ENCODE data around the gene RAX. TPM values are rescaled to one million over a fixed set of nuclear protein-coding genes. Genes with fewer than 3 reads are reported as not detected.

RAX gene
- total and polyA plus RNA-seq, 2 of the 4 experiments (the other 2 are of a cell fraction), result not detected

GRCh38 chr18:59303006-59303405 lies 29.8 kb upstream of the RAX start:
- Histone ChIP-seq H2BK15ac (ENCODE audit: low read depth, low read length) (no peak overlapping the region), H2AFZ (replicated peaks; ENCODE audit: low read length, poor library complexity) (no peak overlapping the region), H3K4me3 (ENCODE audit: insufficient read depth, low read depth, low read length) (no peak overlapping the region), H3K36me3 (ENCODE audit: control insufficient read depth, insufficient read depth, low read length) (no peaks in the 10 kb centered on the region), H4K91ac (ENCODE audit: insufficient read depth, low read depth, low read length) (no peak overlapping the region), H3K56ac (ENCODE audit: extremely low read depth, insufficient read depth, low read length) (no peak overlapping the region), H2BK120ac (ENCODE audit: low read depth, low read length) (no peak overlapping the region), H2AK5ac (ENCODE audit: low read depth, low read length) (no peak overlapping the region), H4K20me1 (ENCODE audit: insufficient read depth, low read length) (no peaks in the 10 kb centered on the region), H3K4me1 (ENCODE audit: control insufficient read depth, insufficient read depth, low read length) (no peaks in the 10 kb centered on the region), H3K9me3 (ENCODE audit: control insufficient read depth, insufficient read depth, low read length) (no peaks in the 10 kb centered on the region), H2AK9ac (replicated peaks; ENCODE audit: low read depth, low read length, poor library complexity) (no peak overlapping the region), H3K9ac (ENCODE audit: low read depth, low read length) (no peak overlapping the region), H3K27me3 (ENCODE audit: control insufficient read depth, insufficient read depth, low read length) (peaks cover 60% of the 10 kb centered on the region), H3K27ac (ENCODE audit: insufficient read depth, low read length) (no peak overlapping the region), H4K8ac (ENCODE audit: low read depth in 2 of 2, low read length in 2 of 2) (no peak overlapping the region), H3K4me2 (ENCODE audit: low read depth, low read length) (no peak overlapping the region), H3K79me1 (ENCODE audit: low read depth in 1 of 2, low read length in 2 of 2) (no peaks in the 10 kb centered on the region), H3K18ac (ENCODE audit: low read depth, low read length) (no peak overlapping the region), H3K23ac (ENCODE audit: low read depth, low read length) (no peak overlapping the region), H3K9me1 (ENCODE audit: insufficient read depth, low read length) (no peaks in the 10 kb centered on the region), H2BK5ac (ENCODE audit: low read depth, low read length, poor library complexity, severe bottlenecking) (no peak overlapping the region), H4K5ac (ENCODE audit: low read depth, low read length) (no peak overlapping the region), H3K4ac (ENCODE audit: low read depth, low read length) (no peak overlapping the region), H3K14ac (replicated peaks; ENCODE audit: low read depth, low read length) (no peak overlapping the region), H2BK20ac (ENCODE audit: low read depth, low read length) (no peak overlapping the region)
- dilution Hi-C loops (cut with HindIII; ENCODE audit: low sequenced_read_pairs, unreplicated experiment), result no loop called here
- WGBS, 2 experiments (ENCODE audit: extremely low coverage in 2 of 2, insufficient read length in 1 of 2), result no CpG with 5 or more reads among the region's 2 CpGs
- no peak for ATAC-seq (ENCODE audit: low read depth)
- ChIA-PET CTCF (interaction anchor here (4.4 kb wide), 1 partner anchor 100 kb away, joined by 21 read pairs; no protein-coding TSS in a partner anchor), POLR2A (ENCODE audit: unreplicated experiment) (no interaction called here)
- TF ChIP-seq RCOR1 (IDR thresholded peaks at IDR 0.05; ENCODE audit: insufficient replicate concordance, low read length) (no peak), CEBPB (IDR thresholded peaks at IDR 0.05; ENCODE audit: low read depth, low read length) (no peak), MAFK (IDR thresholded peaks at IDR 0.05; ENCODE audit: low read depth, low read length) (no peak), POLR2A (IDR thresholded peaks at IDR 0.05; ENCODE audit: low read depth, low read length) (no peak), MXI1 (IDR thresholded peaks at IDR 0.05; ENCODE audit: borderline replicate concordance, low read depth, low read length) (no peak), SMC3 (IDR thresholded peaks at IDR 0.05; ENCODE audit: low read depth, low read length) (no peak)
- TF ChIP-seq, protein P1, sequence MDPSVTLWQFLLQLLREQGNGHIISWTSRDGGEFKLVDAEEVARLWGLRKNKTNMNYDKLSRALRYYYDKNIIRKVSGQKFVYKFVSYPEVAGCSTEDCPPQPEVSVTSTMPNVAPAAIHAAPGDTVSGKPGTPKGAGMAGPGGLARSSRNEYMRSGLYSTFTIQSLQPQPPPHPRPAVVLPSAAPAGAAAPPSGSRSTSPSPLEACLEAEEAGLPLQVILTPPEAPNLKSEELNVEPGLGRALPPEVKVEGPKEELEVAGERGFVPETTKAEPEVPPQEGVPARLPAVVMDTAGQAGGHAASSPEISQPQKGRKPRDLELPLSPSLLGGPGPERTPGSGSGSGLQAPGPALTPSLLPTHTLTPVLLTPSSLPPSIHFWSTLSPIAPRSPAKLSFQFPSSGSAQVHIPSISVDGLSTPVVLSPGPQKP (IDR thresholded peaks at IDR 0.05; ENCODE audit: borderline replicate concordance, low read depth, low read length), result no peak
- BruUV-seq (replicated peaks), result no TSS peak
- in situ Hi-C loops (cut with MboI; ENCODE audit: low sequenced_read_pairs), result no loop called here
- intact Hi-C loops (cut with micrococcal nuclease), result no loop called here
- no peak for DNase-seq

Measured in IMR-90 (cell line).